CD14-positive monocyte (primary cell): ENCODE data around the gene OR4Q2. TPM values are rescaled to one million over a fixed set of nuclear protein-coding genes. Genes with fewer than 3 reads are reported as not detected.

Experiments used
- DNase-seq, 3 donors: peaks; one replicate each; pipeline ENCODE4 v3.0.0-alpha.2; 2011 to 2022
- H2AFZ ChIP-seq: 2 replicates; pipeline ENCODE4 v1.6.0; 2012; ENCODE audit warnings: mild to moderate bottlenecking, low read depth, low read length, inconsistent platforms; ENCODE audit not compliant: insufficient read depth, poor library complexity, severe bottlenecking
- H3K27ac ChIP-seq, 2 donors: 1 replicate in 1 of 2; 2 replicates in 1 of 2; pipeline ENCODE4 v1.5.1; 2012 to 2013; ENCODE audit warnings: low read length in 2 of 2, control low read depth in 1 of 2, inconsistent platforms in 1 of 2, low read depth in 1 of 2, mild to moderate bottlenecking in 1 of 2
- H3K27me3 ChIP-seq, 2 donors: one replicate each; pipeline versions ENCODE4 v1.6.0 to v1.6.1; 2011 to 2013; ENCODE audit warnings: low read length in 2 of 2; ENCODE audit not compliant: control insufficient read depth in 2 of 2, insufficient read depth in 2 of 2
- H3K36me3 ChIP-seq, 2 donors: replicated peaks in 1 of 2; 1 replicate in 1 of 2; 2 replicates in 1 of 2; pipeline versions ENCODE4 v1.5.1 to v1.6.1; 2012 to 2013; ENCODE audit warnings: low read length in 2 of 2, control low read depth in 1 of 2, inconsistent platforms in 1 of 2, mild to moderate bottlenecking in 1 of 2; ENCODE audit not compliant: insufficient read depth in 2 of 2, control insufficient read depth in 1 of 2
- H3K4me1 ChIP-seq, 2 donors: 1 replicate in 1 of 2; 2 replicates in 1 of 2; pipeline versions ENCODE4 v1.5.1 to v1.6.1; 2012 to 2013; ENCODE audit warnings: low read length in 2 of 2, control low read depth in 1 of 2, inconsistent platforms in 1 of 2, mild to moderate bottlenecking in 1 of 2, moderate library complexity in 1 of 2; ENCODE audit not compliant: insufficient read depth in 2 of 2, control insufficient read depth in 1 of 2
- H3K4me2 ChIP-seq: replicated peaks from 2 replicates; pipeline ENCODE3; 2012; ENCODE audit warnings: low read length, moderate library complexity, mild to moderate bottlenecking; ENCODE audit not compliant: poor library complexity, severe bottlenecking; ENCODE audit errors: extremely low read depth
- H3K4me3 ChIP-seq, 3 experiments: fragments of 200-600 bp in 1 of 3; sonication (generic) in 1 of 3; replicated peaks in 1 of 3; 1 replicate in 2 of 3; 2 replicates in 1 of 3; pipeline ENCODE4 v1.5.1; 2011 to 2013; ENCODE audit warnings: low read length in 3 of 3, mild to moderate bottlenecking in 3 of 3, control low read depth in 2 of 3, low read depth in 2 of 3, inconsistent platforms in 1 of 3, moderate library complexity in 1 of 3
- H3K79me2 ChIP-seq: 2 replicates; pipeline ENCODE4 v1.6.0; 2012; ENCODE audit warnings: mild to moderate bottlenecking, control low read depth, inconsistent platforms, low read length, moderate library complexity; ENCODE audit not compliant: insufficient read depth
- H3K9ac ChIP-seq: 2 replicates; pipeline ENCODE4 v1.6.0; 2017; ENCODE audit warnings: low read length, mild to moderate bottlenecking; ENCODE audit not compliant: insufficient read depth, poor library complexity, severe bottlenecking
- H3K9me3 ChIP-seq, 2 donors: replicated peaks in 1 of 2; 1 replicate in 1 of 2; 2 replicates in 1 of 2; pipeline versions ENCODE4 v1.5.1 to v1.6.1; 2012 to 2013; ENCODE audit warnings: low read length in 2 of 2, control low read depth in 1 of 2; ENCODE audit not compliant: control insufficient read depth in 1 of 2, insufficient read depth in 1 of 2
- H4K20me1 ChIP-seq: 2 replicates; pipeline ENCODE4 v1.6.0; 2012; ENCODE audit warnings: mild to moderate bottlenecking, low read length, control low read depth, moderate library complexity; ENCODE audit not compliant: insufficient read depth
- H3K27ac Mint-ChIP-seq, 7 donors: one replicate each; pipeline ENCODE4 v1.8.0; 2020; ENCODE audit warnings: mild to moderate bottlenecking in 7 of 7, mixed read lengths in 7 of 7, moderate library complexity in 6 of 7, inconsistent platforms in 2 of 7
- H3K27me3 Mint-ChIP-seq, 3 donors: one replicate each; pipeline ENCODE4 v1.8.0; 2021 to 2022; ENCODE audit warnings: low read depth in 3 of 3, mild to moderate bottlenecking in 3 of 3, mixed read lengths in 3 of 3, moderate library complexity in 3 of 3, inconsistent platforms in 1 of 3
- H3K36me3 Mint-ChIP-seq, 2 donors: one replicate each; pipeline ENCODE4 v1.8.0; 2020; ENCODE audit warnings: mixed read lengths in 2 of 2, inconsistent platforms in 1 of 2, mild to moderate bottlenecking in 1 of 2
- H3K4me1 Mint-ChIP-seq: one replicate; pipeline ENCODE4 v1.8.0; 2020; ENCODE audit warnings: mild to moderate bottlenecking, mixed read lengths
- H3K4me3 Mint-ChIP-seq, 2 donors: one replicate each; pipeline ENCODE4 v1.8.0; 2020; ENCODE audit warnings: mild to moderate bottlenecking in 2 of 2, mixed read lengths in 2 of 2, moderate library complexity in 1 of 2
- H3K9me3 Mint-ChIP-seq, 7 donors: one replicate each; pipeline ENCODE4 v1.8.0; 2020 to 2022; ENCODE audit warnings: mixed read lengths in 7 of 7, mild to moderate bottlenecking in 6 of 7, moderate library complexity in 6 of 7, inconsistent platforms in 2 of 7
- WGBS: methylation state at CpG from one replicate; pipeline ENCODE4 v1.1.5; 2013; ENCODE audit warnings: missing lambda C conversion rate; ENCODE audit not compliant: insufficient coverage; 5-methylcytosine and 5-hydroxymethylcytosine counted together
- intact Hi-C, 2 donors: fragments of 100-400 bp; cut with micrococcal nuclease; formaldehyde crosslinking; loops; one replicate each; pipeline versions ENCODE4 v1.15.0 to v1.15.1; 2023
- polyA plus RNA-seq, 3 donors: library from polyadenylated mRNA; depleted of rRNA in 1 of 3; unstranded in 2 of 3; stranded (reverse) in 1 of 3; fragments of 300-500 nt in 2 of 3; fragments of >200 nt in 1 of 3; fragmentation: Illumina TruSeq in 2 of 3; gene quantifications; 1 replicate in 2 of 3; 2 replicates in 1 of 3; pipeline ENCODE4 v1.2.3, GENCODE V29; 2012 to 2021
- TF ChIP-seq, protein P1 (sequence below): fragments of 200-600 bp; IDR thresholded peaks from one replicate; pipeline ENCODE4 v1.8.0; 2022; ENCODE audit warnings: antibody characterized with exemption, mild to moderate bottlenecking

OR4Q2 gene
- polyA plus RNA-seq, 3 donors, result not detected

GRCh38 chr14:20031058-20031457 lies 29.1 kb downstream of the OR4Q2 start:
- H3K4me3 ChIP-seq, result no peak overlapping the region
- no peaks in the 10 kb centered on the region for H3K9me3 ChIP-seq
- no peaks in the 10 kb centered on the region for H3K79me2 ChIP-seq
- TF ChIP-seq, protein P1, sequence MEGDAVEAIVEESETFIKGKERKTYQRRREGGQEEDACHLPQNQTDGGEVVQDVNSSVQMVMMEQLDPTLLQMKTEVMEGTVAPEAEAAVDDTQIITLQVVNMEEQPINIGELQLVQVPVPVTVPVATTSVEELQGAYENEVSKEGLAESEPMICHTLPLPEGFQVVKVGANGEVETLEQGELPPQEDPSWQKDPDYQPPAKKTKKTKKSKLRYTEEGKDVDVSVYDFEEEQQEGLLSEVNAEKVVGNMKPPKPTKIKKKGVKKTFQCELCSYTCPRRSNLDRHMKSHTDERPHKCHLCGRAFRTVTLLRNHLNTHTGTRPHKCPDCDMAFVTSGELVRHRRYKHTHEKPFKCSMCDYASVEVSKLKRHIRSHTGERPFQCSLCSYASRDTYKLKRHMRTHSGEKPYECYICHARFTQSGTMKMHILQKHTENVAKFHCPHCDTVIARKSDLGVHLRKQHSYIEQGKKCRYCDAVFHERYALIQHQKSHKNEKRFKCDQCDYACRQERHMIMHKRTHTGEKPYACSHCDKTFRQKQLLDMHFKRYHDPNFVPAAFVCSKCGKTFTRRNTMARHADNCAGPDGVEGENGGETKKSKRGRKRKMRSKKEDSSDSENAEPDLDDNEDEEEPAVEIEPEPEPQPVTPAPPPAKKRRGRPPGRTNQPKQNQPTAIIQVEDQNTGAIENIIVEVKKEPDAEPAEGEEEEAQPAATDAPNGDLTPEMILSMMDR, result no peak
- no peak overlapping the region for H3K27ac ChIP-seq
- H3K36me3 Mint-ChIP-seq, result no peaks in the 10 kb centered on the region
- intact Hi-C loops, result no loop called here
- no peak overlapping the region for H3K9ac ChIP-seq
- DNase-seq, result no peak
- peaks cover 0 to 3% (median 0%) of the 10 kb centered on the region in 7 donors for H3K9me3 Mint-ChIP-seq
- WGBS, result no CpG with 5 or more reads among the region's 6 CpGs
- H3K4me1 ChIP-seq, result no peaks in the 10 kb centered on the region
- no peak overlapping the region for H3K27ac Mint-ChIP-seq
- no peak overlapping the region for H3K4me2 ChIP-seq
- no peak overlapping the region for H3K4me3 Mint-ChIP-seq
- H3K27me3 ChIP-seq, result no peaks in the 10 kb centered on the region
- H3K36me3 ChIP-seq, result no peaks in the 10 kb centered on the region
- H3K27me3 Mint-ChIP-seq, result no peaks in the 10 kb centered on the region
- H3K4me1 Mint-ChIP-seq, result no peaks in the 10 kb centered on the region
- H4K20me1 ChIP-seq, result no peaks in the 10 kb centered on the region
- no peak overlapping the region for H2AFZ ChIP-seq

GRCh38 chr14:20035449-20035848 lies 33.5 kb downstream of the OR4Q2 start:
- no peaks in the 10 kb centered on the region for H3K27me3 ChIP-seq
- H3K4me3 Mint-ChIP-seq, result no peak overlapping the region
- no peaks in the 10 kb centered on the region for H3K4me1 Mint-ChIP-seq
- no peaks in the 10 kb centered on the region for H4K20me1 ChIP-seq
- H3K4me1 ChIP-seq, result no peaks in the 10 kb centered on the region
- TF ChIP-seq, protein P1, result no peak
- no peak overlapping the region for H3K27ac Mint-ChIP-seq
- peaks cover 0 to 8% (median 4%) of the 10 kb centered on the region in 7 donors for H3K9me3 Mint-ChIP-seq
- no peak overlapping the region for H3K27ac ChIP-seq
- no peaks in the 10 kb centered on the region for H3K79me2 ChIP-seq
- no peak overlapping the region for H3K4me2 ChIP-seq
- intact Hi-C loops, result no loop called here
- H2AFZ ChIP-seq, result no peak overlapping the region
- H3K9ac ChIP-seq, result no peak overlapping the region
- no peaks in the 10 kb centered on the region for H3K36me3 ChIP-seq
- H3K36me3 Mint-ChIP-seq, result no peaks in the 10 kb centered on the region
- H3K9me3 ChIP-seq, result no peaks in the 10 kb centered on the region
- no peak overlapping the region for H3K4me3 ChIP-seq
- H3K27me3 Mint-ChIP-seq, result no peaks in the 10 kb centered on the region
- no CpG with 5 or more reads among the region's 3 CpGs for WGBS
- no peak for DNase-seq
